Measurements from ENCODE around the gene TNFAIP8L3. TPM values are rescaled to one million over a fixed set of nuclear protein-coding genes. Genes with fewer than 3 reads are reported as not detected.

The TNFAIP8L3 gene
- total RNA-seq, 1 donor from 2014 or later, result 4.2 TPM

- DNase-seq (ENCODE audit: low spot score), result no peak
These were observed 4.8 kb downstream of the TNFAIP8L3 start for GRCh38 chr15:51089699-51090453.

GRCh38 chr15:51089041-51089440, 5.7 kb downstream of the TNFAIP8L3 start:
- no peak for DNase-seq (ENCODE audit: low spot score)

- DNase-seq (ENCODE audit: low spot score), result no peak
These were observed 6.1 kb downstream of the TNFAIP8L3 start for GRCh38 chr15:51088585-51088984.

DNA sequence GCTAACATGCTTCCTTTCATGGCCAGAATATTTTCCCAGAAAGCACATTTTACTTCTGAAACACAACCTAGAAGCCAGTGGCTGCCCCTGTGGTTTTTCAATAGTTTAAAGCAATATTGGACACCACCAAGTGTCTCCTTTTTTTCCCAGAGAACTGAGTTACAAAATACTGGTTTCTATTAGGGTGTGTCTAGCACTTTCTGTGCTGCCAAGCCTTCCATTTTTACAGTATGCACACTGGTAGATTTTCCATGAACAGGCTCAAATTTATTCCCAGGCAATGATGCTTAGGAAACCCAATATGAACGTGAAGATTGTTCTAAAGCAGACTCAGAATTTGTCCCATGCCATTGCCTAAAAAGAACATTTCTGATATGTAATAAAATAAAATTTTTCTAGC, 7.2 kb downstream of the TNFAIP8L3 start:
- no peak for DNase-seq (ENCODE audit: low spot score)

DNA sequence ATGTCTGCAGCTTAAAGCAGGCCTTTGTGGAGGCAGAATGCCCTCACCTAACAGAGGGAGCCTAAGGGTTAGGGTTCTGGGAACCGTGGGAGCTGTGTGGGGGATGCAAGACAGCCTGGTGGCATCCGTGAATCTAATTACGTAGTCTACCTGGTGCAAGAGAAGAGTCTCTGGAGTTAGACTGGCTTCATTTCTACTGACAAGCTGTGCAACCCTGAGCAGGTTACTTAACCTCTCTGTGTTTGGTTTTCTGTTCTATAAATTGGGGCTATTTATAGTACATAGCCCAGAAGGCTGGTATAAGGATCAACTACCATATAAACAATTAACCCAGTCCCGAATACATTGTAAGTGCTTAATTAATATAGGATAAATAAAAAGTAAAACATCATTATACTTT, 8.3 kb downstream of the TNFAIP8L3 start:
- DNase-seq (ENCODE audit: low spot score), result no peak

- no peak for DNase-seq (ENCODE audit: low spot score)
These were observed 8.9 kb downstream of the TNFAIP8L3 start for GRCh38 chr15:51085764-51086163.

DNA sequence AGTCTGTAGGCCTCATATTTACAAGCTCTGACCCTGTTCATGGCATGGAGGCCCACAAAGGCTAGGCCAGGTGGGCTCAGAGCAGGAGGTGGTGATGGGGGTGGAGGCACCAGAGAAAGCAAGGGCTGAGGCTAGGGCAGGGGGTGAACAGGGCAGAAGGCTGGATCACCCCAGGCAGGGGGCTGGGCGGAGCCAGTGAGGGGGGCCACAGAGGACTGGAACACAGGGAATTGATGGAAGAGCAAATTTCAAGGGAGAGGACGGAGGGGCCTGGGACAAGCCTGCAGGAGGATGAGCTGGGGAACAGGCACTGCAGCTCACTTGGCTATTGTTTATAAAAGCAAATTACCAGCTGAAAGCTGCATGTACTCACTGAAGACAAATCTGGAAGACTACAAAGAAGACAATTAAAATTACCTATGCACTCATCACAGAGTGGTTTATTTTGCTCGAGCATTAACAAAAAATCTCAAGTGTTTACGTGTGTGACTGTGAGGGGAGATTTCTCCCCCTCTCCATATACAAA, 11.0 kb downstream of the TNFAIP8L3 start:
- DNase-seq (ENCODE audit: low spot score), result no peak

DNA sequence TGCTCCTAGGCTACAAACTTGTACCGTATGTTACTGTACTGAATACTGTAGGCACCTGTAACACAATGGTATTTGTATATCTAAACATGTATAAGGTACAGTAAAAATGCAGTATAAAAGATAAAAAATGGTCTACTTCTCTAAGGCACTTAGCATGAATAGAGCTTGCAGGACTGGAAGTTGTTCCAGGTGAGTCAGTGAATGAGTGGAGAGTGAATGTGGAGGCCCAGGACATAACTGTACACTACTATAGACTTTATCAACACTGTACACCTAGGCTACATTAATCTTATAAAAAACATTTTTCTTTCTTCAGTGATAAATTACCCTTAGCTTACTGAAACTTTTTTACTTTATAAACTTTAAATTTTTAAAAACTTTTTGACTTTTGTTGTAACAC, 12.5 kb downstream of the TNFAIP8L3 start:
- no peak for DNase-seq (ENCODE audit: low spot score)

DNA sequence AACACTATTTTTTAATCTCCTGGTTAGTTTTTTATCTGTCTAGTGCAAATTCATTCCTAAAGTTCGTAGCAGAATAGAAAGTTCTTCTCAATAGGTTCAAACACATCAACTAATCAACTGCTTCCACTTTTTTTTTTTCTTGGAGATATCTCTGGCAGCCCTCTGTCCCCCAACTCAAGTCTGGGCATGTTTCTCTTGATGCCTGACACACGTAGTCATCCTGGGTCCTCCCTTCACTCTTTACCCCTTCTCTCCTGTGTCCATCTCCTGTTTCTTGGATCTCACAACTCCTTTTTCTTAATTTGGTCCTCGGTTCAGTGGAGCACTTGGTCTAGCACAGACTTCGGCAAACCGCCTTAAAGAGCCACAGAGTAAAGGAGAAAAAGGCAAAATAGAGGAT, 14.4 kb downstream of the TNFAIP8L3 start:
- DNase-seq (ENCODE audit: low spot score), result no peak

- DNase-seq (ENCODE audit: low spot score), result no peak
These were observed 15.5 kb downstream of the TNFAIP8L3 start for GRCh38 chr15:51079226-51079625.

DNA sequence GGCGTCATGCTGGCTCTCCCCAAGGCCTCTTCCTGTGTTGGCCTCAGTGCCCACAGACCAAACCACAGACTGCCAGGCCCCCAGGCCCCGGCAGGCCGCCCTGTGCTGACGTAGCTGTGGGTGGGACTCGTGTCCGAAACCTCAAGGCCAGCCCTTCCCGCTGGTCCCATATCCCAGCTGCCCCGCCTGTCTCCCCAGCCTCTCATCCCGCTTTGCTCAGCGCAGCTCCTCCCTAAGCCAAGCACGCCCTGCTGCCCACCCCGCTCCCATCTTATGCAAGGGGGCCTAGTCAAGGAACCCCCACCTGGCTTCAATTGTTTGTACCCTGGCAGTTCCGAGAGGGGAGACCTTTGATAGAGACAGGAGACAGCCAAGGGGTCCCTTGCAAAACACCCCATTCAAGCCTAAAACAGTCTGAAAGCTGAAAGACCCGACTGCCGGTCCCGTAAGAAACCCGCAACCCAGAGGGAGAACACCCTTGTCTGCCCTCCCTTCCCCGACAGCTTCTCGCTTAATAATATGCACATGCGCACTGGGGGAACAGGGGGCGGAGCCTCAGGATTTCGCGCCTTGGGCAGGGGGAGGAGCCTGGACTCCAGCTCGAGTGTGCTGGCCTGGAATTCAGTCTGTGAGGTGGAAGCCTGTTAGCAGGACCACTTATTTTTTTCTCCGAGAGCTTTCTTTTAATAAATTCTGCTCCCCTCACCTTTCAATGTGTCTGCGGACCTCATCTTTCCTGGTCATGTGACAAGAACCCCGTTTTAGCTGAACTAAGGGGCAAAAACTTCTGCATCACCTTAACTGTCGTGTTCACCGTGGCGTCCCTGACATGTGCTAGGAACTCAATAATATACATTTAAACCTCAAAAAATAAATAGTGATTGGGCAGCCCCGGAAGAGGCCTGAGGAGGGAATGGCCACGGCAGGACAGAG, 17.2 kb downstream of the TNFAIP8L3 start:
- DNase-seq (ENCODE audit: low spot score), result peak; percentile 86

- DNase-seq (ENCODE audit: low spot score), result no peak
These were observed 18.0 kb downstream of the TNFAIP8L3 start for GRCh38 chr15:51076524-51077220.

DNA sequence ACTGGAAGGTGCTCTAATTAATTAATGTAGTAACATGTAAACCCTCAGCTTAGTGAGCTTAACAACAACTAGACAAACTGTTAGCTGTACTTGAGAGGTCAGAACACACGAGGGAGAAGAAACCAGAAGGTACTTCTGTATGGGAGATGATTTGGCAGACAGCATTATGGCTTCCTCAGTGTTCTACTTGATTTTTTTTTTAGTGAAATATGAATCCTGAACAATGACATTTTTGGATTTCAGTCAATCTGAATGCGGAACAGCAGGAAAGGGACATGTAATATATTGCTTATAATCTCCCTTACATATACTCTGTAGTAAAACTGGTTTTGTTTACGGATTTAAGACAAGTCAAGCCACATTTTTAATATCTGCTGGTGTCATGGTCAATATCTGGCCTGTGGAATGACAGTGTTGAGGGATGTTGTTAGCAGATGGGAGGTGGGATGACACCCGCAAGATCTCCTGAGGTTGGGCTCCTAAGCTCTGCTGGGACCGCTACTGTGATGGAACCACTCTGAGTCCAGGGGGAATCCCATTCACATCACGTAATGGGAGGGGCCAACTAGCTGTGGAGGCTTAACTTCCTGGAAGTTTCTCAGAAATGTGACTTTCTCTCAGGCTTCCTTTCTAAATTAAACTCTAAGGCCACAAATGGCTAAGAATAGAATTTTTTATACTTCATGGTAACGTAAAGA, 18.7 kb downstream of the TNFAIP8L3 start:
- DNase-seq (ENCODE audit: low spot score), result no peak

GRCh38 chr15:51075364-51075763, 19.3 kb downstream of the TNFAIP8L3 start:
- no peak for DNase-seq (ENCODE audit: low spot score)

DNA sequence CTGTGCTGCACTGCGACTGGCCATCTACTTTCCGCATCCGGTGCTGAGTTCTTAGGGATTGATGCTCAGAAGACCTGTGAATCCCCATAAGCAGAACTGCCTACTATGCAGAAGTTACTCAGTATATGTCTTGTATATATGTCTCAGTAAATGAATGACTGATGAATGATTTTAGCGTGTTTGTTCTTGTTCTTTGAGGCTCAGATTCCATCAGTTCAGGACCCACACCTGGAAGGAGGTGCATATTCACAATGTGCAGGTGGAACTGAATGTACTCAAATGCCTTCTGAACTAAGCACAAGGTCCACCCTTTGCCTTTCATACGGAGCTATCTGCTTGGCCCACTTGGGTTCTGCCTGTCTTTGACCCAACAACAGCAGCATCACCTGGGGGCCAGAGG, 19.8 kb downstream of the TNFAIP8L3 start:
- no peak for DNase-seq (ENCODE audit: low spot score)

DNA sequence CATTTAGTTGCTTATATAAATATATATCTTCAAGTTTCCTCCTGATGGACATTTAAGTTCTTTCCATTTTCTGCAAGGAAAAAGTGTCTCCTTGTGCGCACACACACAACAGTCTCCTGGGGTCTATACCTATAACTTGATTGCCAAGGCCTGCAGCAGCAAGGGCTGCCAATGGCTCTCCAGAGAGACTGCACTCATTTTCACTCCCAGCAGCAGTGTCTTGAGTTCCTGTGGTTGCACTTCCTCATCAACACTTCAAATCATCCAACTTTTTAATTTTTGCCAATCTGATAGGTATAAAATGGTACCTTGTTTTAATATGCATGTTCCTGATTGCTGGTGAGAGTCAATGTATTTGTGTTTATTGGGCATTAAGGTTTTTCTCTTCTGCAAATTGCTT, 23.1 kb downstream of the TNFAIP8L3 start:
- DNase-seq (ENCODE audit: low spot score), result no peak

- no peak for DNase-seq (ENCODE audit: low spot score)
These were observed 24.7 kb downstream of the TNFAIP8L3 start for GRCh38 chr15:51069983-51070382.

- DNase-seq (ENCODE audit: low spot score), result no peak
These were observed 27.2 kb downstream of the TNFAIP8L3 start for GRCh38 chr15:51067510-51067909.

DNA sequence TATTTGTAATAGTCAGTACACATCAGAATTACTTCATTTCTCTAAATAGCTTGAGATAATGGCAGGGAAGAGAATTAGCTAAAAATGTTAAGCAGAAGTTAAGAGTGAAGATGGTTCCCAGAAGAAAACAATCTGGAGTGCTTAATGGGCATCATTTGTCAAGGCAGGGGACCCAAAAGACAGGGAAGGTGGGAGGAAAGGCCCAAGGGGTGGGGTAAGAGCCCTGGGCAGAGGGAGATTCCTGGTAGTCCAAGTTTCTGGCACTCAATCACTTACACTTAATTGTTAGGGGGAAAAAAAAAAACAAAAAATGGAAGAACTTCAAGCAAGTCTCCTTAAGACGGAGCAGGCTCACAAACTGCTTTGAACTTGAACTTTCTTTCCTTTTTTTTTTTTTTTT, 28.9 kb downstream of the TNFAIP8L3 start:
- no peak for DNase-seq (ENCODE audit: low spot score)

GRCh38 chr15:51065261-51065660, 29.4 kb downstream of the TNFAIP8L3 start:
- DNase-seq (ENCODE audit: low spot score), result no peak

- DNase-seq (ENCODE audit: low spot score), result no peak
These were observed 32.0 kb downstream of the TNFAIP8L3 start for GRCh38 chr15:51062736-51063135.

Measured in mucosa of gallbladder (tissue), 1 donor.